ENCODE data around the gene GRK5. TPM values are rescaled to one million over a fixed set of nuclear protein-coding genes. Genes with fewer than 3 reads are reported as not detected.
A peak's percentile ranks its signal among the peaks of the same experiment; 100 is the strongest.

Gene GRK5
- total RNA-seq, 2 donors from 2014 or later = 85.3 to 90.2 TPM

- Histone ChIP-seq H3K27me3 (replicated peaks; ENCODE audit: insufficient read depth) (no peaks in the 10 kb centered on the region), H3K36me3 (no peaks in the 10 kb centered on the region), H3K9me3 (no peaks in the 10 kb centered on the region), H3K27ac (no peak overlapping the region), H3K4me3 (no peak overlapping the region), H3K4me1 (ENCODE audit: control insufficient read depth in 1 of 2, low read depth in 2 of 2) (peaks cover 0 to 29% of the 10 kb centered on the region in 2 donors)
- DNase-seq (ENCODE audit: low spot score) (no peak), ATAC-seq (ENCODE audit: insufficient number of reproducible peaks, low FRiP score, low read depth) (no peak)
- TF ChIP-seq CTCF (IDR thresholded peaks at IDR 0.05) = no peak
Measured at GRCh38 chr10:119483839-119484238, 276.5 kb downstream of the GRK5 start.

GRCh38 chr10:119488675-119489074, 281.3 kb downstream of the GRK5 start:
- H3K4me3 ChIP-seq = no peak overlapping the region
- no peaks in the 10 kb centered on the region for H3K36me3 ChIP-seq
- TF ChIP-seq CTCF (IDR thresholded peaks at IDR 0.05) = no peak
- DNase-seq (ENCODE audit: low spot score) (no peak), ATAC-seq (ENCODE audit: insufficient number of reproducible peaks, low FRiP score, low read depth) (no peak)
- no peaks in the 10 kb centered on the region for H3K27me3 ChIP-seq (replicated peaks; ENCODE audit: insufficient read depth)
- H3K27ac ChIP-seq = no peak overlapping the region
- peaks cover 0 to 8% of the 10 kb centered on the region in 2 donors for H3K4me1 ChIP-seq (ENCODE audit: control insufficient read depth in 1 of 2, low read depth in 2 of 2)
- no peaks in the 10 kb centered on the region for H3K9me3 ChIP-seq

- Histone ChIP-seq H3K27me3 (replicated peaks; ENCODE audit: insufficient read depth) (no peaks in the 10 kb centered on the region), H3K4me1 (ENCODE audit: control insufficient read depth in 1 of 2, low read depth in 2 of 2) (peaks cover 0 to 15% of the 10 kb centered on the region in 2 donors), H3K36me3 (no peaks in the 10 kb centered on the region), H3K27ac (no peak overlapping the region), H3K9me3 (no peaks in the 10 kb centered on the region), H3K4me3 (peak overlapping the region; percentile 49)
- no peak for TF ChIP-seq CTCF (IDR thresholded peaks at IDR 0.05)
- ATAC-seq (ENCODE audit: insufficient number of reproducible peaks, low FRiP score, low read depth) = no peak
- DNase-seq (ENCODE audit: low spot score) = no peak
Measured at GRCh38 chr10:119489991-119490326, 282.6 kb downstream of the GRK5 start.

- DNase-seq (ENCODE audit: low spot score) (no peak), ATAC-seq (ENCODE audit: insufficient number of reproducible peaks, low FRiP score, low read depth) (no peak)
- no peak overlapping the region for H3K27ac ChIP-seq
- no peaks in the 10 kb centered on the region for H3K27me3 ChIP-seq (replicated peaks; ENCODE audit: insufficient read depth)
- peaks cover 0 to 15% of the 10 kb centered on the region in 2 donors for H3K4me1 ChIP-seq (ENCODE audit: control insufficient read depth in 1 of 2, low read depth in 2 of 2)
- no peaks in the 10 kb centered on the region for H3K36me3 ChIP-seq
- TF ChIP-seq CTCF (IDR thresholded peaks at IDR 0.05) = no peak
- no peak overlapping the region for H3K4me3 ChIP-seq
- no peaks in the 10 kb centered on the region for H3K9me3 ChIP-seq
Measured at GRCh38 chr10:119491966-119492757, 284.8 kb downstream of the GRK5 start.

GRCh38 chr10:119493155-119493554, 285.8 kb downstream of the GRK5 start:
- H3K4me3 ChIP-seq = no peak overlapping the region
- no peak overlapping the region for H3K27ac ChIP-seq
- ATAC-seq (ENCODE audit: insufficient number of reproducible peaks, low FRiP score, low read depth) (no peak), DNase-seq (ENCODE audit: low spot score) (no peak)
- H3K36me3 ChIP-seq = no peaks in the 10 kb centered on the region
- H3K9me3 ChIP-seq = no peaks in the 10 kb centered on the region
- TF ChIP-seq CTCF (IDR thresholded peaks at IDR 0.05) = no peak
- H3K27me3 ChIP-seq (replicated peaks; ENCODE audit: insufficient read depth) = no peaks in the 10 kb centered on the region
- peaks cover 0 to 15% of the 10 kb centered on the region in 2 donors for H3K4me1 ChIP-seq (ENCODE audit: control insufficient read depth in 1 of 2, low read depth in 2 of 2)
